IMR-90 (cell line): ENCODE data around the gene CCDC152.

Experiments
- CEBPB ChIP-seq: IDR thresholded peaks from 2 replicates; pipeline ENCODE4 v1.6.1; 2012; ENCODE audit warnings: low read depth, low read length, improper control_type of control experiment
- CTCF ChIP-seq: conservative IDR thresholded peaks from 2 replicates; pipeline ENCODE4 v1.5.1; 2012; ENCODE audit warnings: mild to moderate bottlenecking, low read depth, low read length, improper control_type of control experiment
- FOS ChIP-seq: fragments of 150-350 bp; IDR thresholded peaks from 2 replicates; pipeline ENCODE4 v1.6.1; 2016; ENCODE audit warnings: low read depth, low read length
- NFE2L2 ChIP-seq: fragments of 150-350 bp; IDR thresholded peaks from 2 replicates; pipeline ENCODE4 v1.6.1; 2016; ENCODE audit warnings: low read depth, mild to moderate bottlenecking, low read length
- RFX5 ChIP-seq: IDR thresholded peaks from 2 replicates; pipeline ENCODE4 v1.8.0; 2012; ENCODE audit warnings: low read depth, mild to moderate bottlenecking, low read length, moderate library complexity
- SMC3 ChIP-seq: fragments of 150-350 bp; IDR thresholded peaks from 2 replicates; pipeline ENCODE4 v1.6.1; 2016; ENCODE audit warnings: low read depth, mild to moderate bottlenecking, antibody characterized with exemption, low read length, moderate library complexity
- TF ChIP-seq, protein P1 (sequence below): fragments of 150-350 bp; IDR thresholded peaks from 2 replicates; pipeline ENCODE4 v1.6.1; 2016; ENCODE audit warnings: low read depth, mild to moderate bottlenecking, low read length, moderate library complexity, borderline replicate concordance

- TF ChIP-seq CTCF: peak; percentile 53
- no peak for TF ChIP-seq NFE2L2
- no peak for TF ChIP-seq CEBPB
- peak; percentile 46; the same call in 1 of the 2 replicates for TF ChIP-seq SMC3
- no peak for TF ChIP-seq FOS
- TF ChIP-seq, protein P1, sequence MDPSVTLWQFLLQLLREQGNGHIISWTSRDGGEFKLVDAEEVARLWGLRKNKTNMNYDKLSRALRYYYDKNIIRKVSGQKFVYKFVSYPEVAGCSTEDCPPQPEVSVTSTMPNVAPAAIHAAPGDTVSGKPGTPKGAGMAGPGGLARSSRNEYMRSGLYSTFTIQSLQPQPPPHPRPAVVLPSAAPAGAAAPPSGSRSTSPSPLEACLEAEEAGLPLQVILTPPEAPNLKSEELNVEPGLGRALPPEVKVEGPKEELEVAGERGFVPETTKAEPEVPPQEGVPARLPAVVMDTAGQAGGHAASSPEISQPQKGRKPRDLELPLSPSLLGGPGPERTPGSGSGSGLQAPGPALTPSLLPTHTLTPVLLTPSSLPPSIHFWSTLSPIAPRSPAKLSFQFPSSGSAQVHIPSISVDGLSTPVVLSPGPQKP: no peak
- no peak for TF ChIP-seq RFX5
Measured at GRCh38 chr5:42767491-42768105, 11.0 kb downstream of the CCDC152 start.
